Mesodermal cell (in vitro differentiated cells): ENCODE measurements around the gene DCDC2.
"Not testable (repeated sequence)": the region's sequence is repeated elsewhere in the genome, so short reads cannot be mapped to it uniquely, and the experiment has no call there.

Experiments
- H3K27ac ChIP-seq: 2 replicates; pipeline ENCODE4 v1.7.0; 2013; ENCODE audit warnings: mild to moderate bottlenecking, low read depth, low read length, moderate library complexity; ENCODE audit not compliant: severe bottlenecking
- H3K36me3 ChIP-seq: 2 replicates; pipeline ENCODE4 v1.7.1; 2013; ENCODE audit warnings: mild to moderate bottlenecking, low read length, moderate library complexity; ENCODE audit not compliant: control insufficient read depth, insufficient read depth
- H3K4me1 ChIP-seq: one replicate; pipeline ENCODE4 v1.7.1; 2013; ENCODE audit warnings: mild to moderate bottlenecking, low read length; ENCODE audit not compliant: insufficient read depth, control insufficient read depth, poor library complexity, severe bottlenecking
- H3K4me3 ChIP-seq: 2 replicates; pipeline ENCODE4 v1.7.0; 2013; ENCODE audit warnings: low read length, control low read depth, mild to moderate bottlenecking; ENCODE audit not compliant: insufficient read depth, poor library complexity, severe bottlenecking; ENCODE audit errors: extremely low read depth
- H3K9me3 ChIP-seq: 2 replicates; pipeline ENCODE4 v1.7.1; 2013; ENCODE audit warnings: mild to moderate bottlenecking, low read length, moderate library complexity; ENCODE audit not compliant: control insufficient read depth
- WGBS, 2 experiments: methylation state at CpG; one replicate each; pipeline ENCODE4 v1.1.5; 2013; ENCODE audit warnings: missing lambda C conversion rate in 2 of 2; ENCODE audit not compliant: insufficient coverage in 2 of 2; 5-methylcytosine and 5-hydroxymethylcytosine counted together

DCDC2 gene

GRCh38 chr6:24148154-24148570 lies 209.7 kb downstream of the DCDC2 start:
- H3K27ac ChIP-seq: peak overlapping the region; percentile 0
- no peaks in the 10 kb centered on the region for H3K9me3 ChIP-seq
- no peaks in the 10 kb centered on the region for H3K36me3 ChIP-seq
- H3K4me1 ChIP-seq: no peaks in the 10 kb centered on the region
- WGBS, 2 experiments: 75 to 90% methylated on average over 2 of the region's 3 CpGs
- no peak overlapping the region for H3K4me3 ChIP-seq

GRCh38 chr6:24147511-24148153 lies 210.2 kb downstream of the DCDC2 start:
- Histone ChIP-seq H3K36me3 (no peaks in the 10 kb centered on the region), H3K27ac (peak overlapping the region; percentile 0), H3K4me1 (no peaks in the 10 kb centered on the region), H3K4me3 (no peak overlapping the region), H3K9me3 (no peaks in the 10 kb centered on the region)
- WGBS, 2 experiments: 77 to 80% methylated on average over 6 to 8 of the region's 8 CpGs

GRCh38 chr6:24146871-24147270 lies 211.0 kb downstream of the DCDC2 start:
- no peaks in the 10 kb centered on the region for H3K4me1 ChIP-seq
- WGBS, 2 experiments: no CpG with 5 or more reads among the region's 3 CpGs
- no peak overlapping the region for H3K27ac ChIP-seq

GRCh38 chr6:24145690-24146131 lies 212.1 kb downstream of the DCDC2 start:
- 80 to 84% methylated on average over 7 to 9 of the region's 9 CpGs for WGBS, 2 experiments
- H3K9me3 ChIP-seq: no peaks in the 10 kb centered on the region
- H3K27ac ChIP-seq: no peak overlapping the region
- H3K4me1 ChIP-seq: no peaks in the 10 kb centered on the region
- no peak overlapping the region for H3K4me3 ChIP-seq
- no peaks in the 10 kb centered on the region for H3K36me3 ChIP-seq

More at GRCh38 chr6:24146871-24147270, 211.0 kb downstream of the DCDC2 start:
- Histone ChIP-seq H3K4me3 (no peak overlapping the region), H3K36me3 (no peaks in the 10 kb centered on the region), H3K9me3 (no peaks in the 10 kb centered on the region)

GRCh38 chr6:24142733-24143132 lies 215.1 kb downstream of the DCDC2 start:
- not testable (repeated sequence) for H3K4me3 ChIP-seq, H3K9me3 ChIP-seq, H3K4me1 ChIP-seq, H3K27ac ChIP-seq, H3K36me3 ChIP-seq
- WGBS, 2 experiments: 87% methylated on average over 4 to 7 of the region's 8 CpGs

GRCh38 chr6:24140591-24140990 lies 217.3 kb downstream of the DCDC2 start:
- H3K36me3 ChIP-seq: no peaks in the 10 kb centered on the region
- WGBS, 2 experiments: 89 to 91% methylated on average over 13 of the region's 13 CpGs

GRCh38 chr6:24139639-24140038 lies 218.2 kb downstream of the DCDC2 start:
- Histone ChIP-seq H3K4me3 (no peak overlapping the region), H3K27ac (no peak overlapping the region), H3K9me3 (no peaks in the 10 kb centered on the region), H3K36me3 (no peaks in the 10 kb centered on the region), H3K4me1 (no peaks in the 10 kb centered on the region)
- WGBS, 2 experiments: 74 to 83% methylated on average over 2 of the region's 2 CpGs

More at GRCh38 chr6:24140591-24140990, 217.3 kb downstream of the DCDC2 start:
- H3K4me1 ChIP-seq: no peaks in the 10 kb centered on the region
- H3K9me3 ChIP-seq: no peaks in the 10 kb centered on the region
- no peak overlapping the region for H3K4me3 ChIP-seq
- H3K27ac ChIP-seq: no peak overlapping the region

GRCh38 chr6:24139080-24139479 lies 218.8 kb downstream of the DCDC2 start:
- no peaks in the 10 kb centered on the region for H3K9me3 ChIP-seq
- no peak overlapping the region for H3K27ac ChIP-seq
- H3K4me3 ChIP-seq: no peak overlapping the region
- no peaks in the 10 kb centered on the region for H3K36me3 ChIP-seq
- H3K4me1 ChIP-seq: no peaks in the 10 kb centered on the region
- WGBS, 2 experiments: 75% methylated on average over 1 of the region's 2 CpGs; no CpG with 5 or more reads in 1 of the 2 experiments

GRCh38 chr6:24131751-24132150 lies 226.1 kb downstream of the DCDC2 start:
- H3K27ac ChIP-seq: no peak overlapping the region

GRCh38 chr6:24127316-24127715 lies 230.5 kb downstream of the DCDC2 start:
- Histone ChIP-seq H3K9me3 (no peaks in the 10 kb centered on the region), H3K36me3 (no peaks in the 10 kb centered on the region), H3K4me3 (no peak overlapping the region), H3K27ac (no peak overlapping the region), H3K4me1 (peaks cover 5% of the 10 kb centered on the region)
- no CpG with 5 or more reads among the region's 2 CpGs for WGBS, 2 experiments

More at GRCh38 chr6:24131751-24132150, 226.1 kb downstream of the DCDC2 start:
- no peaks in the 10 kb centered on the region for H3K36me3 ChIP-seq
- no peaks in the 10 kb centered on the region for H3K4me1 ChIP-seq
- WGBS, 2 experiments: 71% methylated on average over 1 of the region's 2 CpGs; no CpG with 5 or more reads in 1 of the 2 experiments
- H3K4me3 ChIP-seq: no peak overlapping the region
- no peaks in the 10 kb centered on the region for H3K9me3 ChIP-seq

GRCh38 chr6:24126586-24127192 lies 231.2 kb downstream of the DCDC2 start:
- peak overlapping the region; percentile 25 for H3K4me3 ChIP-seq
- no peak overlapping the region for H3K27ac ChIP-seq
- 0 to 4% methylated on average over 3 to 5 of the region's 6 CpGs for WGBS, 2 experiments
- H3K36me3 ChIP-seq: no peaks in the 10 kb centered on the region
- H3K9me3 ChIP-seq: no peaks in the 10 kb centered on the region
- H3K4me1 ChIP-seq: peaks cover 5% of the 10 kb centered on the region
